Esophagus squamous epithelium (tissue), 4 donors: ENCODE results near the gene OR1C1. TPM values are rescaled to one million over a fixed set of nuclear protein-coding genes. Genes with fewer than 3 reads are reported as not detected.

Experiments
- total RNA-seq, 4 donors: library from RNA; depleted of rRNA; stranded (reverse); fragments of >200 nt; gene quantifications; one replicate each; pipeline ENCODE4 v1.1.0, GENCODE V29; 2016

The OR1C1 gene
- total RNA-seq, 4 donors from 2014 or later = not detected

Other genes with a start within 250 kb of the OR1C1 start
- not detected for gene OR2C3, start 224.1 kb downstream of the OR1C1 start, total RNA-seq
- 1 to 10 TPM in 1 of 4 donors, under 1 TPM in 1, not detected in 2; 0.88 to 1.7 TPM for gene GCSAML, start 211.4 kb downstream of the OR1C1 start, total RNA-seq
- gene OR2G2, start 172.2 kb downstream of the OR1C1 start, total RNA-seq = not detected
- gene OR2G3, start 155.0 kb downstream of the OR1C1 start, total RNA-seq = not detected
- gene OR13G1, start 80.8 kb downstream of the OR1C1 start, total RNA-seq = not detected
- gene OR6F1, start 43.9 kb downstream of the OR1C1 start, total RNA-seq = not detected
- not detected for gene OR14K1, start 21.9 kb downstream of the OR1C1 start, total RNA-seq
- not detected for gene OR14A2, start 12.4 kb downstream of the OR1C1 start, total RNA-seq
- gene OR14A16, start 63.6 kb upstream of the OR1C1 start, total RNA-seq = not detected
- gene OR11L1, start 81.3 kb upstream of the OR1C1 start, total RNA-seq = not detected
- gene TRIM58, start 96.6 kb upstream of the OR1C1 start, total RNA-seq = 1 to 10 TPM in 1 of 4 donors, under 1 TPM in 2, not detected in 1; 0.19 to 6.5 (median 0.26) TPM
- gene OR2W3, start 135.0 kb upstream of the OR1C1 start, total RNA-seq = 1 to 10 TPM in 2 of 4 donors, not detected in 2; 1.5 to 1.8 TPM
- under 1 TPM in 1 of 4 donors, not detected in 3; 0.23 TPM for gene OR2T8, start 159.7 kb upstream of the OR1C1 start, total RNA-seq
- gene OR2AJ1, start 164.3 kb upstream of the OR1C1 start, total RNA-seq = not detected
- gene OR2L8, start 188.3 kb upstream of the OR1C1 start, total RNA-seq = not detected
- gene OR2AK2, start 204.7 kb upstream of the OR1C1 start, total RNA-seq = not detected